T-helper 9 cell (primary cell): ENCODE results near the gene RAN.
"Not testable (repeated sequence)": the region's sequence is repeated elsewhere in the genome, so short reads cannot be mapped to it uniquely, and the experiment has no call there.

ENCODE experiments used
- DNase-seq: peaks from one replicate; pipeline ENCODE4 v3.0.0-alpha.2; 2020

The RAN gene

DNA sequence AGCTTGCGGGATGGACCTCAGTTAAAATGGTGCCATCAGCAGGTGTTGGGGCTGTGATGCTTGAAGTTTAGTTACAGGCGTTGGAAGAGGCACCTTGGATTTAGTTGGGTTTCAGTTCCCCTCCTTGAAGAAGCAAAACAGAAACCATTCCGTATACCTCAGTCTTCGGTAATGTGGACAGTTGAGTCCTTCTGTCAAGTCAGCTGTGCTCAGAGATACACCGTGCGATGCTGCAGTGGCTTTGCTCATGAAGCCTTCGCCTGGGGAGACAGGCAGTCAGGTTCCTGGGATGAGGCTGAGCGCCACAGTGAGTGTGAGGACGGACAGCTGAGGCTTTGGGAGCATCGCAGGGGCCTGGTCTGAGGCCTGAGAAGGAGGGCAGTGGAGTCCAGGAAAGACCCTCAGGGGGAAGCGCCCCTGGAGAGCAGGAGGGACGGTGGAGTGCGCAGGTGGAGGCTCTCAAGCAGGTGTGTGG, 7.4 kb downstream of the RAN start:
- DNase-seq: no peak

DNA sequence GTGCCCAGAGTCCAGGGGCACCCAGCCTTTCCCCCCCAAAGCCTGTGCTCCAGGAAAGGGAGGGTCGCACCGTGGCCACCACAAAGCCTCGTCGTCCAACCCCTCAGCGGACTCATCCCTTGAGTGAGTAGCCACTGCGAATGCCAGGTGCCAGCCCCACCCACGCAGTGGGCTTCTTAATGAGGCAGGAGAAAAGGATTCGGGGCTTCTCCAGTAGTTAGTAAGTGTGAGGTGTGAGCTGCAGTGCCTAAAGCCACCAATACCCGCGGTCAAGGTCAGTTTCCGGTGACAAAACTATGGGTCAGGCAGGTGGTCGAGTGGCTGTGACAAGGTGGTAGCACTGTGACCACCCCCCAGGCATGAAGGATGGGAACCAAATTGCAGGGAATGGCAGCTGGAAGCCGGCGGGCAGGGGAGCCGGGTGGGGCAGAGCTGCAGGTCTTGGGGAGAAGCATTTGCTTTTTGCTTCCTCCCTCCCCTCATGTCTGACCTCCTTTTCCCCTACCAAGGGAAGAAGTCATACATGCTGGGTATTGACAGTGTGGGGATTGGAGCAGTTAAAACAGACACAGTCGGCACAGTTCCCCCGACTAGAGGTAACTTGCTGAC, 8.0 kb downstream of the RAN start:
- no peak for DNase-seq

DNA sequence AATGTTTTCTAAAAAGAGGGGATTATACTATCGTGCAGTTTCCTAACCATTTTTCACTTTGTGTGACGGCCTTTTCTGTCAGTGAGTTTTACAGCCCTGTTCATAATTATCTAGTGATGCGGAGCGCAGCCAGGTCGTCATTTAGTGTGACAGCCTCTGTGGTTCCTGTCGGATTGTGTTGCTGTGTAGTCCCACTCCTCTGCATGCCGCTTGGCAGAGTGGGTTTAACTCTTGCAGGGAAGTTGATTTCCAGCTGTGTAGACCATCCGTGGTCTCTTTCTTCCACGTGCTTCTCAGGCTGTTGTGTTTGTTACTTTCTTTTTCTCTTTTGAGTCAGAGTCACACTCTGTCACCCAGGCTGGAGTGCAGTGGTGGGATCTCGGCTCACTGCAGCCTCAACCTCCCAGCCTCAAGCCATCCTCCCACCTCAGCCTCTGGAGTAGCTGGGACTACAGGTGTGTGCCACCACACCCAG, 8.6 kb downstream of the RAN start:
- DNase-seq: no peak

DNA sequence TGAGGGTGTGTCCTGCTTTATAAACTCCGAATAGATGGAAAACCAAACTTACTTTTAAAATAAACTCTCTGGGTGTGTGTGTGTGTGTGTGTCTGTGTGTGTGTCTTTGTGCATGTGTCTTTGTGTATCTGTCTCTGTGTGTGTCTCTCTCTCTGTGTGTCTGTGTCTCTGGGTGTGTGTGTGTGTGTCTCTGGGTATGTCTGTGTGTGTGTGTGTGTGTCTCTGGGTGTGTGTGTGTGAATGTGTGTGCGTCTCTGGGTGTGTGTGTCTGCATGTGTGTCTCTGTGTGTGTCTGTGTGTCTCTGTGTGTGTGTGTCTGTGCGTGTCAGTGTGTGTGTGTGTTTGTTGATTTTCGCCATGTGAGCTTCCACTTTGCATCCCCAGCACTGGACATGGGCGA, 9.2 kb downstream of the RAN start:
- no peak for DNase-seq

DNA sequence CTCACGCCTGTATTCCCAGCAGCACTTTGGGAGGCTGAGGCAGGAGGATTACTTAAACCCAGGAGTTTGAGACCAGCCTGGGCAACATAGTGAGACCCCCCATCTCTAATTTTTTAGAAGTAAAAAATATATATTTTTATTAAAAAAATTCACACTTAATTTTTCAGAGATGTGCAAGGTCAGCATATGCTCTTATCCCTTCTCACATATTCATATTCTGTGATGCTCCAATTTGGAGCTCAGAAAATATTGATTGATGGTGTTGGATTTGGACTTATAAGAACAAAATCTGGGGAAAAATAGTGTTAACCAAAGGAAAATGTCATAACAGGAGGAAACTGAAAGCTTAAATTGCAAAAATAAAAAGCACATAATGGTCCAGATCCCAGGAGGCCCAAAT, 9.7 kb downstream of the RAN start:
- no peak for DNase-seq

DNA sequence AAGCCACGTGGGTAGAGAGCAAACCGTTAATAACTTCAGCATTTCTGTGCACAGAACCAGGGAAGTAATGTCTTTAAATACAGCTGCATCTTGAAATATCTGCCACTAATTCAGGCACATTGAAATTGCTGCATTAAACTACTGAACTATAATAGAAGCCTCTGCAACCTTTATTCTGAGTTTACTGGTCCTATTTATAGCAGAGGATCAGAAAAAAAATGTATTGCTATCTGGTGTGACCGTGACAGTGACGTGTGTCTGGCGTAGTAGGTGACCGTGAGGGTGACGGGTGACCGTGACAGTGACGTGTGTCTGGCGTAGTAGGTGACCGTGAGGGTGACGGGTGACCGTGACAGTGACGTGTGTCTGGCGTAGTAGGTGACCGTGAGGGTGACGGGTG, 15.3 kb downstream of the RAN start:
- not testable (repeated sequence) for DNase-seq

DNA sequence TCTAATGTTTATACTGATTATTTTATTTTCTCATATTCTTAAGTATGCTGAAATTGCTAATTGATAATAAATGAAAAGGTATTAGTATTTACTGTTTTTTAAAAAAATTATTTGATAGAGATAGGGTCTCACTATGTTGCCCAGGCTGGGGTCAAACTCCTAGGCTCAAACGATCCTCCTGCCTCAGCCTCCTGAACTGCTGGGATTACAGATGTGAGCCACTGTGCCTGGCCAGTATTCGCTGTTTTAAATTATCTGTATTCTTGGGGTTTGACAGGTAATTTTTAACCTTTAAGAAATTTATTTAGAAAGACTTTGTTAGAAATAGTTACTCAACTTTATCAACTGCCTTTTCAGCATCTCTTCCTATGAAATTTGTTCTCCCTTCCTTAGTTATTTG, 32.2 kb downstream of the RAN start:
- DNase-seq: no peak

DNA sequence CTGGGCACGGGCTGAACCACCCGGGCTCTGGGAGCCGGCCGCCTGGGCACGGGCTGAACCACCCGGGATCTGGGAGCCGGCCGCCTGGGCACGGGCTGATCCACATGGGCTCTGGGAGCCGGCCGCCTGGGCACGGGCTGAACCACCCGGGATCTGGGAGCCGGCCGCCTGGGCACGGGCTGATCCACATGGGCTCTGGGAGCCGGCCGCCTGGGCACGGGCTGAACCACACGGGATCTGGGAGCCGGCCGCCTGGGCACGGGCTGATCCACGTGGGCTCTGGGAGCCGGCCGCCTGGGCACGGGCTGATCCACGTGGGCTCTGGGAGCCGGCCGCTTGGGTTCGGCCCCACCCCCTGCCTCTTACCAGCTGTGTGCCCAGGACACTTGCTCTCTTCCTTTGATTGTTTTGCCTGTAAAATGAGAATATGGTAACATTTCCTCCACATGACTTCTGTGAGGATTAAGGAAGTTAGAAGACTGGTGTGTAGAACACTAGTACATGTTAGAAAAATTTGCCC, 33.1 kb downstream of the RAN start:
- not testable (repeated sequence) for DNase-seq

DNA sequence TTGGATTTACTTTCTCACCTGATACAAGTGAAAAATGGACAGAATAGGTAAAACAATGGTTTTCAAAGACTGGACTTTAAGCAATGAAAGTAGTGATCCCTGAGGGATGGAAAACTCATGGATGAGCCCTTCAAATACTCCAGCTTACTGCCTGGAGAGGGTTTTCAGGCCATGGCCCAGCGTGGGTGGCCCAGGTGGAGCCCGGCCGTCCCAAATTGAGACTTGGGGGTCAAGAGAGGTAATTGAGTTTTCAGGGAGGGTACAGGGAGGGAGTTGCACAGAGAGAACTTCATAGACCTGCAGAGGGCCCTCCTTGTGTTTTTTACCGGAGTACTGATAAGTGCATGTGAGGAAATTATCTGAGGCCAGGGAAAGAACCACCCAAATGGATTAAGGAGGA, 37.2 kb downstream of the RAN start:
- DNase-seq: no peak

DNA sequence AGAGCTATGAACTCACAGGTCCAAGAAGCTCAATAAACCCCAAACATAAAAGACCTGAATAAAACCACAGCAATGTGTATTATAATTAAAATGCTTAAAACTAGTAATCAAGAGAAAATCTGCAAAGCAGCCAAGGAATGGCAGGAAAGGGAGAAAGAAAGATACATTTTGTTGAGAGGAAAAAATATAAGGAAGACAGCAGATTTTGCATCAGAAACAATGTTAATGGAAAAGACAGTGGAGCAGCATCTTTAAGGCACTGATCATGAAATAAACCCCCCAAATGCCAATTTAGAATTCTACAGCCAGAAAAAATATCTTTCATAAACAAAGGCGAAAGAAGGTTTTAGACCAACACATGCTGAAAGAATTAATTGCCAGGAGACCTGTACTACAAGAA, 39.3 kb downstream of the RAN start:
- DNase-seq: no peak

DNA sequence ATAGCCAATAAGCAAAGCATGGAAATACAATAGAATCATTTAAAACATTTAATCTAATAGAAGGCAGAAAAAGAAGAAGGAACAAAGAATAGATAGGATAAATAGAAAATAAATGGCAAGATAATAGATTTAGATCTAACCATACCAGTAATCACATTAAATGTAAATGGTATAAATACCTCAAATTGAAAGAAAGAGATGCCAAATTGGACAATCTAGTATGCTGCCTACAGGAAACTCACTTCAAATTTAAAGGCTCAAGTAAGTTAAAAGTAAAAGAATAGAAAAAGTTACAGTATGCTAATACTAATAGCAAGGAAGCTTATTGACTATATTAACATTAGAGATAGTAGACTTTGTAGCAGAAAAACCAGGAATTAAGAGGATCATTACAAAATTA, 40.1 kb downstream of the RAN start:
- no peak for DNase-seq

DNA sequence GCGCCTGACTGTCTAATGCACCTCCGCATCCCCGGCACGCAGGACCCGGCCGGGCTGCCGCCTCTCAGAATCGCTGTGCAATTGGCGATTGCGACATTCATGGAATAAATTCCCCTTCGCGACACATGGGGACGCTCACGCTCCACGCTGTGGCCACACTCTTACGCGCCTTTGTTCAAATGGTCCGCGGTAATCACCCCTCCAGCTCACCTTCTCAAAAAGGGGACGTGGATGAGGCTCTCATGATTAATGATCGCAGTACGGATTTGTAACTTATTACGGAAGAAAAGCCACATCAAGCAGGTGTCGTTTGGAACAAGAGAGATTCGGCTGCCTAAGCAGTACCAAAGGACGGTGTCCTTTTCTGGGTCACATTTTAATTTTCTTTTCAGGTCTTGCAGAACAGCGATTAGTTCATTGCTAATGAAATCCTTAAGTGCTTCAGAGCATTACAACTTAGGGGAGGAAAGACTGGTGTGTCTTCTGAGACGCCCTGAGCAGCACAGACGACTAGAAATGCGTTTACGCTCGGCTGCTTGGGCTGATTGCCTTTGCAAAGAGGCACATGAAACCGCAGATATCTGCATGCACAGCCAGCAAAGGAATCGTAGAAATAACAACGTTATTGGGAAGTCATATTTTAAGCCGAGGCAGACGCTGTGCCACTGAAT, 44.5 kb downstream of the RAN start:
- no peak for DNase-seq

DNA sequence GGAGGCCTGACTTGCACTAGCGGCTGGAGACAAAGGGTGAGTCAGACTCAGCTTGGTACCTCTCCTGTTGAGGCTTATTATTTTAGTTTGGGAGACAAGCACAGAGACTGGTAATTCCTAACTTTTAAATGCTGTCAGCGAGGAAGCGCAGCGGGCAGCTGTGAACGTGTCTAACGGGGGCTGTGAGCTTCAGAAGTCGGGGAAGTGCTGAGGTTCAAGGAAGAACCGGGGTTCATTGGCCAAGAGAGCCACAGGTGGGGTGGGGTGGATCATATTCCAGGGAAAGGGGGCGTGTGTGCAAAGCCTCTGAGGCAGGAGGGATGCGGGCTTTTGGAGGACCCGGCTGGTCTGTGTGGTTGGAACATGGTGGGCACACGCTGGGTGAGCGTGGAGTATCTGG, 45.7 kb downstream of the RAN start:
- DNase-seq: no peak

DNA sequence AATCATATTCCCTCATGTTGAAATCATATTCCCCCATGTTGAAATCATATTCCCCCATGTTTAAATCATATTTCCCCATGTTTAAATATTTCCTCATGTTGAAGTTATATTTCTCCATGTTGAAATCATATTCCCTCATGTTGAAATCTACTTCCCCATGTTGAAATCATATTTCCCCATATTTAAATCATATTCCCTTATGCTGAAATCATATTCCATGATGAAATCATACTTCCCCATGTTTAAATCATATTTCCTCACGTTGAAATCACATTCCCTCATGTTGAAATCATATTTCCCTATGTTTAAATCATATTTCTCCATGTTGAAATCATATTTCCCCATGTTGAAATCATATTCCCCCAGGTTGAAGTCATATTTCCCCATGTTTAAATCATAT, 47.2 kb downstream of the RAN start:
- DNase-seq: no peak

DNA sequence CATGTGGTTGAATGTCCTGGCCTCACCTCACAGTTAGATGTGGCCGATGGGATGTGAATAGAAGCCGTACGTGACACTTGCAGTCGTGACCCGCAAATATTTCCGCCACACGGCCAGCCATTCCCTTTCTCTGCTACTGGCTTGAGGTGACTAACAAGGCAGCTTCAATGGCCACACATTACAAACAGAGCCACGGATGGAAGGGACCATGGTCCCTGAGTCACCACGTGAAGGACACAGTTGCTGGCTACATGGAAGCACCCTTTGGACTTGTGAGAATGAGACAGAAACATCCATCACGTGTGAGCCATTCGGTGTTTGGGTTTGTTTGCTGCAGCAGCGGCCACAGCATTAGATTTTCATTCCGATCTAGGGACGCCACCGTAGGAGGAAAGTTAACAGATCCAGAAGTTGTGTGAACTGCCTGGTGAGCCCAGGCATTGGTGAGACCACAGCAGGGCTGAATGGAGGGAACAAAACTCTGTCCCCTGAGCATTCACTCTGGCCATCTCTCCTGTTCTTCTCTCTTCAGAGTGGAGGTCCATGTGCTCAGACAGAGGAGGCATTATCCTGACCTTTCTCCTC, 48.3 kb downstream of the RAN start:
- DNase-seq: no peak

DNA sequence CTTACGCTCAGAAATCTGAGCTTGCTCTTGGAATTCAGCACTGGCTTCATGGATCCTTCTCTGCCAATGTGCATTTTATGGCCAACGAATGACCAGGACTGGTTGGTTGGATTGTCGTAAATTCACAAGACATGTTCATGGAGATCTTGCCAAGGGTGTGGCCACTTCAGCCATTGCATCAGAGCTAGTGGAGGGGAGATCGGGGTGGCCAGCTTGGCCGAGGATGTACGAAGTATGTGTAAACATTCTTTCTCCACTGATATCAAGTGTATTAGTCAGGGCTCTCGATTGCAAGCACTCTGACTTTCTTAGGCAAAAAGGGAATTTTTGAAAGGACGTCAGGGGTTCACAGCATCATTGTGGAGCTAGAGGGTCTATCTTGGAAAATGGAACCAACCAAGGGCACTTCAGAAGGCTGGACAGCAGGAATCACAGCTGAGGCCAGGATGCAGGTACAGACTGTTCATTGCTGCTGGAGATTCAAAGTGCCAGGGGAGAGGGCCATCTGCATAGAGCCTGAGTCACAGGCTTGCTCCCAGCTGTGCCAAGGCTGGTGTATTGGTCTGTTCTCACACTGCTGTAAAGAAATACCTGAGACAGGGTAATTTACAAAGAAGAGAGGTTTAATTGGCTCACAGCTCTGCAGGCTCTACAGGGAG, 49.0 kb downstream of the RAN start:
- DNase-seq: no peak

DNA sequence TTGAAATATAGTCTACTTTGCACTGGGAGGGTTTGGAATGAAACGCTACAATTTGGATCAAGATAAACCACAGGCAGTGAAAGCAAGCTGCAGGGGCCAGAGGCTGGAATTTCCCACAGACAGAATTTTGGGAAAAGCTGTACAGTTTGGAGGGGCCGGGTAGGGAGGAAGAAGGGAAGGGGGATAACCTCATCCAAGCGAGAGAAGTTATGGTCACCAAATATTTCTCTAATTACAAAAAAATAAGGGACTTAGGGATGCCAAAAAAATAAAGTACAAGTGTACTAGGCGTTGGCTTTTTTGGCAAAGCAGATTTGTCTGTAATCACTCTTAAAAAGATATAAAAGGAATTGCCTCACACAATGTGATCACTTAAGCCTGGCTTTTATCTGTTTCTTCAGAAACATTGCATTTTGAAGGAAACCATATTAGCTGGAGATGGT, 50.7 kb downstream of the RAN start:
- DNase-seq: no peak

DNA sequence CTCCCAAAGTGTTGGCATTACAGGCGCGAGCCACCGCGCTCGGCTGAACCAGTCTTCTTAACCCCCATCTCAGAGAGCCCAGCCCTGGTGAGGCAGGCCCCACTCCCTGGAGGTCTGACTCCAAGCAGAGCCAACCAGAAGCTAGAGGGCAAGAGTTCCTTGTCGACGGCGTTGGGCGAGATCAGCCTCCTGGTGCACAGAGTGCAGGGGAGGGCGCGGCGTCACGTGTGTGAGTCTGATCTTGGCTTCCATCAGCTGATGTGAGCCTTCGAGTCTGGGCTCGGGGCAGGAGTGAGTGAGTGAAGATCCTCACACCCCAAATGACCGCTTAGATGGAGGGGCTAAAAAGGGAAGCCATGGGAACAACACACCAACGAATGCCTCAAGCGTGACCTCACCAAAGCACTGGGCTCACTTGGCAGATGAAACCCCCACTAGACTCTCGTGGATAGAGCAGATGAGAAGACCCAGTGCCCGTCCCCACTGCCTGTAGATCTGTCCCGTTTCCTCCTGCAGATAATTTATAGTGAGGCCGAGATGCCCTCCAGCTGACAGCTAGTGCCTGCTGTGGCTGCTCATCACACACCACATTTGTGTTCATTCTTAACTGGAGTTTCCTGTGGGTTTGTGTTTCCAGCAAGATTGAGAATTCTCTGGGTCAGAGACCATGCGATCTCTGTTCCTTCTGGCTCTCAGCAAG, 53.2 kb downstream of the RAN start:
- no peak for DNase-seq

DNA sequence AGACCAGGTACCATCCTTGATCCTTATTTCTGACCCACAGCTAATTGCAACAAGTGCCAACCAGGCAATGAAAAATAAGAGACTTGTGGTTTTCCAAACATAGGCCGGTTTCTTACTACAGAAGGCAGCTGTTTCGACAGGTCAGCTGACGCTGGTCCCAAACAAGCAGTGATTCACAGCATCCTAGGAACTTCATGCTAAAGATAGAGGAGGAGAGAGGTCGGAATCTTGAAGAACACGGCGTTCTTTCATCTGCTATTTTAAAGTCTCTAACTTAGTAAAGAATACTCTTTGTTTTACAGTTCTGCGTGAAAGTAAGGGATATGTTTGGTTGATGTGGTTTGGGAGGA, 53.8 kb downstream of the RAN start:
- DNase-seq: no peak
